Peyer's patch (tissue), 4 donors: ENCODE data around the gene TMEM174. TPM values are rescaled to one million over a fixed set of nuclear protein-coding genes. Genes with fewer than 3 reads are reported as not detected.
A peak's percentile ranks its signal among the peaks of the same experiment; 100 is the strongest.

Source experiments
- DNase-seq, 3 donors: peaks; one replicate each; pipeline ENCODE4 v3.0.0-alpha.2; 2017 to 2019
- H3K27ac ChIP-seq, 4 donors: fragments of 200-600 bp; sonication (generic); one replicate each; pipeline ENCODE4 v1.5.1; 2016 to 2019
- H3K27me3 ChIP-seq, 2 donors: fragments of 200-600 bp; sonication (generic); one replicate each; pipeline ENCODE4 v1.5.1; 2019
- H3K36me3 ChIP-seq, 3 donors: fragments of 200-600 bp; sonication (generic); one replicate each; pipeline ENCODE4 v1.5.1; 2016 to 2019
- H3K4me1 ChIP-seq, 4 donors: fragments of 200-600 bp; sonication (generic); one replicate each; pipeline ENCODE4 v1.5.1; 2016 to 2019
- H3K4me3 ChIP-seq, 4 donors: fragments of 200-600 bp; sonication (generic); 1 replicate in 3 of 4; 2 replicates in 1 of 4; pipeline ENCODE4 v1.5.1; 2016 to 2019; ENCODE audit warnings: mild to moderate bottlenecking in 1 of 4
- H3K9me3 ChIP-seq, 4 donors: fragments of 200-600 bp; sonication (generic); one replicate each; pipeline ENCODE4 v1.5.1; 2016 to 2019; ENCODE audit warnings: mild to moderate bottlenecking in 1 of 4
- CTCF ChIP-seq, 6 experiments: fragments of 450-650 bp in 4 of 6; fragments of 200-600 bp in 2 of 6; sonication (generic) in 1 of 6; IDR thresholded peaks; one replicate each; pipeline ENCODE4 v1.5.1; 2017 to 2019; ENCODE audit warnings: antibody characterized with exemption in 6 of 6, mild to moderate bottlenecking in 3 of 6, moderate library complexity in 1 of 6
- POLR2A ChIP-seq, 2 donors: fragments of 450-650 bp; IDR thresholded peaks; one replicate each; pipeline ENCODE4 v1.5.1; 2017; ENCODE audit warnings: antibody characterized with exemption in 2 of 2, mild to moderate bottlenecking in 2 of 2, moderate library complexity in 2 of 2
- total RNA-seq, 4 donors: library from RNA; depleted of rRNA; stranded (reverse); fragments of >200 nt; gene quantifications; one replicate each; pipeline ENCODE4 v1.1.0, GENCODE V29; 2016

Gene TMEM174
- total RNA-seq, 4 donors from 2014 or later: not detected

GRCh38 chr5:73137563-73138530 lies 35.1 kb upstream of the TMEM174 start:
- Histone ChIP-seq H3K36me3 (no peaks in the 10 kb centered on the region), H3K4me3 (no peak overlapping the region), H3K27me3 (no peaks in the 10 kb centered on the region), H3K27ac (peak overlapping the region in 2 of 4 donors; percentile 10 to 22), H3K9me3 (no peaks in the 10 kb centered on the region), H3K4me1 (peaks cover 0 to 17% (median 0%) of the 10 kb centered on the region in 4 donors)
- DNase-seq: no peak
- TF ChIP-seq CTCF (IDR thresholded peaks at IDR 0.05) (no peak), POLR2A (IDR thresholded peaks at IDR 0.05) (no peak)

GRCh38 chr5:73139485-73139884 lies 33.5 kb upstream of the TMEM174 start:
- DNase-seq: no peak
- H3K4me3 ChIP-seq: no peak overlapping the region
- no peaks in the 10 kb centered on the region for H3K36me3 ChIP-seq
- H3K4me1 ChIP-seq: peaks cover 0 to 9% (median 0%) of the 10 kb centered on the region in 4 donors
- H3K9me3 ChIP-seq: no peaks in the 10 kb centered on the region
- no peak overlapping the region for H3K27ac ChIP-seq
- TF ChIP-seq CTCF (IDR thresholded peaks at IDR 0.05) (no peak), POLR2A (IDR thresholded peaks at IDR 0.05) (no peak)
- no peaks in the 10 kb centered on the region for H3K27me3 ChIP-seq

- TF ChIP-seq CTCF (IDR thresholded peaks at IDR 0.05) (no peak), POLR2A (IDR thresholded peaks at IDR 0.05) (no peak)
- no peak overlapping the region for H3K4me3 ChIP-seq
- H3K27ac ChIP-seq: no peak overlapping the region
- no peaks in the 10 kb centered on the region for H3K27me3 ChIP-seq
- H3K36me3 ChIP-seq: no peaks in the 10 kb centered on the region
- no peaks in the 10 kb centered on the region for H3K9me3 ChIP-seq
- no peak for DNase-seq
- peaks cover 0 to 9% (median 0%) of the 10 kb centered on the region in 4 donors for H3K4me1 ChIP-seq
Measured at GRCh38 chr5:73140801-73141200, 32.2 kb upstream of the TMEM174 start.

GRCh38 chr5:73142035-73142434 lies 31.0 kb upstream of the TMEM174 start:
- Histone ChIP-seq H3K9me3 (no peaks in the 10 kb centered on the region), H3K27me3 (no peaks in the 10 kb centered on the region), H3K4me3 (no peak overlapping the region), H3K4me1 (peaks cover 0 to 9% (median 0%) of the 10 kb centered on the region in 4 donors), H3K27ac (no peak overlapping the region), H3K36me3 (no peaks in the 10 kb centered on the region)
- TF ChIP-seq CTCF (IDR thresholded peaks at IDR 0.05): no peak
- no peak for DNase-seq

GRCh38 chr5:73143716-73144115 lies 29.3 kb upstream of the TMEM174 start:
- Histone ChIP-seq H3K4me3 (no peak overlapping the region), H3K27ac (no peak overlapping the region), H3K9me3 (no peaks in the 10 kb centered on the region), H3K4me1 (peaks cover 0 to 1% (median 0%) of the 10 kb centered on the region in 4 donors), H3K36me3 (no peaks in the 10 kb centered on the region), H3K27me3 (no peaks in the 10 kb centered on the region)
- TF ChIP-seq CTCF (IDR thresholded peaks at IDR 0.05): no peak
- TF ChIP-seq POLR2A (IDR thresholded peaks at IDR 0.05): no peak
- DNase-seq: no peak
